Stimulated activated CD8-positive, alpha-beta memory T cell treated with anti-CD3 and anti-CD28 coated beads, Interleukin-2, amount 100 ng/mL, for 1 hour (primary cell): ENCODE measurements around the gene NIM1K.
"Not testable (repeated sequence)": the region's sequence is repeated elsewhere in the genome, so short reads cannot be mapped to it uniquely, and the experiment has no call there.

Experiments used
- DNase-seq, 2 donors: peaks; one replicate each; pipeline ENCODE4 v3.0.0-alpha.2; 2020; ENCODE audit warnings: low read depth in 2 of 2

Gene NIM1K

GRCh38 chr5:43191740-43192557, at the start of gene NIM1K:
Gene NIM1K (plus strand): TSS chr5:43192225. CDS start chr5:43245776, 53,551 bp downstream.
- no peak for DNase-seq

GRCh38 chr5:43145071-43145470, 47.0 kb upstream of the NIM1K start:
- DNase-seq: no peak

- DNase-seq: no peak
Measured at GRCh38 chr5:43146958-43147357, 45.1 kb upstream of the NIM1K start.

GRCh38 chr5:43148417-43148816, 43.6 kb upstream of the NIM1K start:
- no peak for DNase-seq

- DNase-seq: no peak
Measured at GRCh38 chr5:43149231-43149630, 42.8 kb upstream of the NIM1K start.

GRCh38 chr5:43150075-43150474, 42.0 kb upstream of the NIM1K start:
- no peak for DNase-seq

- DNase-seq: no peak
Measured at GRCh38 chr5:43150748-43151147, 41.3 kb upstream of the NIM1K start.

- DNase-seq: no peak
Measured at GRCh38 chr5:43152946-43153345, 39.1 kb upstream of the NIM1K start.

- DNase-seq: no peak
Measured at GRCh38 chr5:43154469-43154868, 37.6 kb upstream of the NIM1K start.

GRCh38 chr5:43155394-43156096, 36.5 kb upstream of the NIM1K start:
- DNase-seq: no peak

- no peak for DNase-seq
Measured at GRCh38 chr5:43156388-43156787, 35.6 kb upstream of the NIM1K start.

- no peak for DNase-seq
Measured at GRCh38 chr5:43157068-43157467, 35.0 kb upstream of the NIM1K start.

GRCh38 chr5:43161244-43161643, 30.8 kb upstream of the NIM1K start:
- DNase-seq: no peak

- not testable (repeated sequence) for DNase-seq
Measured at GRCh38 chr5:43164801-43165200, 27.2 kb upstream of the NIM1K start.

GRCh38 chr5:43165323-43165722, 26.7 kb upstream of the NIM1K start:
- no peak for DNase-seq

GRCh38 chr5:43168175-43168574, 23.9 kb upstream of the NIM1K start:
- DNase-seq: no peak

- no peak for DNase-seq
Measured at GRCh38 chr5:43171451-43171850, 20.6 kb upstream of the NIM1K start.

GRCh38 chr5:43171926-43172325, 20.1 kb upstream of the NIM1K start:
- DNase-seq: no peak

GRCh38 chr5:43172779-43173178, 19.2 kb upstream of the NIM1K start:
- no peak for DNase-seq

GRCh38 chr5:43174586-43174985, 17.4 kb upstream of the NIM1K start:
- no peak for DNase-seq

- no peak for DNase-seq
Measured at GRCh38 chr5:43179836-43180235, 12.2 kb upstream of the NIM1K start.

- no peak for DNase-seq
Measured at GRCh38 chr5:43182421-43182820, 9.6 kb upstream of the NIM1K start.

- DNase-seq: not testable (repeated sequence)
Measured at GRCh38 chr5:43183101-43183500, 8.9 kb upstream of the NIM1K start.
